IMR-90 (cell line): ENCODE measurements around the gene RFPL4AL1.

Experiments used
- MAFK ChIP-seq: IDR thresholded peaks from 2 replicates; pipeline ENCODE4 v1.6.1; 2012; ENCODE audit warnings: low read depth, low read length, improper control_type of control experiment
- MAZ ChIP-seq: IDR thresholded peaks from 2 replicates; pipeline ENCODE4 v1.6.1; 2012; ENCODE audit warnings: low read depth, mild to moderate bottlenecking, low read length, improper control_type of control experiment, moderate library complexity, borderline replicate concordance
- POLR2A ChIP-seq: IDR thresholded peaks from 2 replicates; pipeline ENCODE4 v1.6.1; 2012; ENCODE audit warnings: mild to moderate bottlenecking, low read depth, low read length
- RAD21 ChIP-seq: IDR thresholded peaks from 2 replicates; pipeline ENCODE4 v1.6.1; 2012; ENCODE audit warnings: low read length, improper control_type of control experiment
- RFX5 ChIP-seq: IDR thresholded peaks from 2 replicates; pipeline ENCODE4 v1.8.0; 2012; ENCODE audit warnings: low read depth, mild to moderate bottlenecking, low read length, moderate library complexity
- TF ChIP-seq, protein P1 (sequence below): conservative IDR thresholded peaks from 2 replicates; pipeline ENCODE4 v1.5.1; 2012; ENCODE audit warnings: mild to moderate bottlenecking, low read depth, low read length, improper control_type of control experiment

DNA sequence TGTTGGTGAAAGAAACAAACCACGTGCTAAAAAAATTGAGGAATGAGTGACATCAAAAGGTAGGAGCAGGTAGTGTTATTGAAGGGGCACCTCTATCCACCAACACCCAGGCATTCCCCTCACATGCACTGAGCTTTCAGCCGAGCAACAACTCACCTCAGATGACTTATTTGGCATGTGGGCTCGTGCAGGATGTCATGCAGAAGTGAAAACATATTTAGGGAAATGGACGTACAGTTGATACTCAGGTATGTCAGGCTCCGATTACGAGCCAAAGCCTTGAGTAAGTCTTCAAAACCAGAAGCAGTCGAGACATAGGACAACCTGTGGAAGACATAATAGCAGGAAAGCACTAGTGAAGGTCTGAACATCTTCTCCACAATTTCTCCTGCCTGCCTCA lies 32.5 kb downstream of the RFPL4AL1 start:
- TF ChIP-seq RAD21 (no peak), MAZ (no peak), POLR2A (no peak), MAFK (no peak), RFX5 (no peak)
- TF ChIP-seq, protein P1, sequence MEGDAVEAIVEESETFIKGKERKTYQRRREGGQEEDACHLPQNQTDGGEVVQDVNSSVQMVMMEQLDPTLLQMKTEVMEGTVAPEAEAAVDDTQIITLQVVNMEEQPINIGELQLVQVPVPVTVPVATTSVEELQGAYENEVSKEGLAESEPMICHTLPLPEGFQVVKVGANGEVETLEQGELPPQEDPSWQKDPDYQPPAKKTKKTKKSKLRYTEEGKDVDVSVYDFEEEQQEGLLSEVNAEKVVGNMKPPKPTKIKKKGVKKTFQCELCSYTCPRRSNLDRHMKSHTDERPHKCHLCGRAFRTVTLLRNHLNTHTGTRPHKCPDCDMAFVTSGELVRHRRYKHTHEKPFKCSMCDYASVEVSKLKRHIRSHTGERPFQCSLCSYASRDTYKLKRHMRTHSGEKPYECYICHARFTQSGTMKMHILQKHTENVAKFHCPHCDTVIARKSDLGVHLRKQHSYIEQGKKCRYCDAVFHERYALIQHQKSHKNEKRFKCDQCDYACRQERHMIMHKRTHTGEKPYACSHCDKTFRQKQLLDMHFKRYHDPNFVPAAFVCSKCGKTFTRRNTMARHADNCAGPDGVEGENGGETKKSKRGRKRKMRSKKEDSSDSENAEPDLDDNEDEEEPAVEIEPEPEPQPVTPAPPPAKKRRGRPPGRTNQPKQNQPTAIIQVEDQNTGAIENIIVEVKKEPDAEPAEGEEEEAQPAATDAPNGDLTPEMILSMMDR: no peak
